GM19372 (cell line): ENCODE results near the gene GFM2.
"Not testable (repeated sequence)": the region's sequence is repeated elsewhere in the genome, so short reads cannot be mapped to it uniquely, and the experiment has no call there.

Source experiments
- ATAC-seq: cut with Tn5 transposase; IDR thresholded peaks from one replicate; pipeline ENCODE4 v1.9.1; 2021; ENCODE audit warnings: mild to moderate bottlenecking, low read depth, moderate library complexity; ENCODE audit not compliant: unreplicated experiment

The GFM2 gene

DNA sequence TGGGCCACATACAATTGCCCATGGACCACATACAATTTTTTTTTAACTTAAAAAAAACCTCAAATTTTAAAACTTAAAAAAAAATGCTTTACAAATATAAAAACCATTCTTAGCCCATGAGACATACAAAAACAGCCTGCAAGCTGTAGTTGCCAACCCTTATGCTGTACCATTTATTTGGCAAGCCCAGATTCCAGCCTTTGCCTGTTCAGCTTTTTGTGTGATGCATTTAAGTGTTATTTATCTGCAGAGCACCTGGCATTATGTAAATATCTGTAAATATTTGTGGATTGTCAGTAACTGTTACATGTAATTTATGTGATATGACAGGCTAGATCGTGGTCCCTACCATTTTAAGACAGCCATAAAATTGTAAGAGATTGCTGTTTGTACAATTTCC lies 49.3 kb downstream of the GFM2 start:
- no peak for ATAC-seq

DNA sequence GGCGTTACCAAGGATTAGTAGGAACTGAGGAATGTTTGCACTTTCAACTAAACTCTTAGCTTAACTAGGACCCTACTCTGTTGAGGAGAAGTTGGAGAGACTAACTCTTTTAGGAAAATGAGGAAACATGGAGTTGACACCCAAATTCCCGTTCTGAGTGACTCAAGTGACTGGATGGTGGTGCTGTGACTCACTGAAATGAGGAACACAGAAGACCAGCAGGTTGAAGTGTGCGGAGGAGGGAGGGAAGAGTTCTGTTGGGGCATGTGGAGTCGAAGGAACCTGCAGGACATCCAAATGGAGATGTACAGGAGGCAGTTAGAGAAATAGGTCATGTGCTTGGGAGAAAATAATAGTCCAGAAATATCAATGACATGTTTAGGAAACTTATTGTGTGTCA lies 73.7 kb downstream of the GFM2 start:
- no peak for ATAC-seq

DNA sequence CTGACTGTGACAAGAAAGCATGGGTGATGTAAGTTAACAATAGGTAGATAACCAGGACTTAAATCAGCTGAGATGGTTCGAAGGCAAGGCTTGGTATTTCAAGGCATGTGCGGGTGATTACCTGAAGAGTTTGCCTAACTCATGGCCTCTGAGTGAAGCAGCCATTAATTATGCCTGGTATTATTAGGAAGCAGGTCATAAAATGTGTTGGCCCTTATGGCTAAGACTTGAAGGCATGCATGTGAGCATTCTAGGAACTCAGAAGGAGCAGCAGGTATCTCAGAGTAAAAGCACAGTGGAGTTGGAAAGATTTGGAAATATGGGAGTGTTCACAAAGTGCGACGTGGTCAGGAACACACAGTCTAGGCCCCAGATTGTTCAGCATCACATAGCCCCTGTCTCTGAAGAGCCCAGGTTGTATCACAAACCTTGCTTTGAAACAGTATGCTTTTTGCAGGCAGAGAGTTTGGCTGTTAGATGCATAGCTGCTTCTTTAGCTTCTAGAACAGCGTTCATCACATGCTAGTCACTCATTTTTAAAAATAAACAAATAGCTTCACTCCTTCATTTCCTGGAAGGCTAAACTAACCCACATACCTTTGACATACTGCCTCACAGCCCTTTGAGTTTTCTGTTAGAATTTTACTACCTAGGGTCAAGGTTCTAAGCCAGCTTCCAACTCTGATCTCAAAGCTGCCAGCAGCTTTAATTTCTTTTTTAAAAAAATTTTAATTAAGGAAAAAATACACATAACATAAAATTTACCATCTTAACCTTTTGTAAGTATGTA lies 79.8 kb downstream of the GFM2 start:
- ATAC-seq, result no peak

DNA sequence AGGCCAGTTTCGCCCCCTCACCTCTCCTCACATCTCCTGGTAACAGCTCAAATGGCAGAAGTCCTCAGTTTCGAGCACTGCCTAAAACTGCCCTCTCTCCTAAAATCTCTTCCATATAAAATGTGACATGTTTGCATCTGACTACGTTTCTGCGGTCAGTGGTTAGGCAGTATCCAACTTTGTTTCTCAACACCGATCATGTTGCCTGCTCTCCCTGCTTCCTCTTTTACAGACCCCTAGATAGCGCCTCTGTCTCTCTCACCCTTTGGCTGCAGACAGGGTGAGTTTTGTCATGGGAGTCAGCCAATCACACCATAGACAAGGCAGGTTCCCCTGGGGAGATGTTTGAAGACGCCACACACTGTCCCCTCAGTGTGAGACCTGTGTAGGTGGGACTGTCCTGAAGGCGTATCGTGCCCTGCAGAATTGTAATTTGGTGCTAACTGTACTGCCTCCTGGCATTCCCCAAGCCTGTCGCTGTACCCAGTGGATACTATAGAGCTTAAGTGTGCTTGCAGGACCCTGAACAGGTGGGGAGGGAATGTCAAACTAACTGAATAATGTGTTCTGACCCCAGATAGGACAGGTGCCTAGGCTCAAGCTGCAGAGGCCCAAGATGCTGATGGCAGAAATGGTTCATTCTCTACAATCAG lies 80.8 kb downstream of the GFM2 start:
- peak; percentile 46 for ATAC-seq

DNA sequence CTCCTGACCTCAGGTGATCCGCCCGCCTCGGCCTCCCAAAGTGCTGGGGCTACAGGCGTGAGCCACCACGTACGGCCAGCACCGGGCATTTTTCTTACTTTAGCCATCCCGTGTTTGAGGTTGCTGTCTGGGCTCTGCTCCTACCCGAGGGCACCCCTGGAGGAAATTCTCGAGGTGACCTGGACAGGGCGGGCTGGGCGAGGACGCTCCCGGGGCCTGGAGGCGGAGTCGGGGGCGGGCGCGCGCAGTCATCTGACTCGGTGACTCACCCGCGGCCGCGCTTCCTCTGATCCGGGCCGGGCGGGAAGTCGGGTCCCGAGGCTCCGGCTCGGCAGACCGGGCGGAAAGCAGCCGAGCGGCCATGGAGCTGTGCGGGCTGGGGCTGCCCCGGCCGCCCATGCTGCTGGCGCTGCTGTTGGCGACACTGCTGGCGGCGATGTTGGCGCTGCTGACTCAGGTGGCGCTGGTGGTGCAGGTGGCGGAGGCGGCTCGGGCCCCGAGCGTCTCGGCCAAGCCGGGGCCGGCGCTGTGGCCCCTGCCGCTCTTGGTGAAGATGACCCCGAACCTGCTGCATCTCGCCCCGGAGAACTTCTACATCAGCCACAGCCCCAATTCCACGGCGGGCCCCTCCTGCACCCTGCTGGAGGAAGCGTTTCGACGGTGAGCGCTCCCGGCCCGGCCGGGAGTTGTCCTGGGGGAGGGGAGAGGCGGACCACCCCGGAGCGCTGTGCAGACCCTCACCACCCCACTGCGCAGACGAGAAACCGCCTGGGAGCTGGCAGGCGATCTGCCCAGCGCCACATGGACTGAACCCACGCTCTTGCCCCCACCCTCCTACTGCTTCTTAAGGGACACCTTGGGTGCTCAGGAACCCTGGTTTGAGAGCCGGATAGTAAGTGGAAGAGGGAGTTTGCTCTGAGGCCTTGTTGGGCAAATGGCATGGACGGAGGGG lies 81.7 kb downstream of the GFM2 start, which contains the start of gene HEXB:
Gene HEXB (plus strand): TSS at position 334 of the 952 bp plus-strand sequence. CDS start 28 bp downstream, at position 362.
- peak; percentile 87 for ATAC-seq

DNA sequence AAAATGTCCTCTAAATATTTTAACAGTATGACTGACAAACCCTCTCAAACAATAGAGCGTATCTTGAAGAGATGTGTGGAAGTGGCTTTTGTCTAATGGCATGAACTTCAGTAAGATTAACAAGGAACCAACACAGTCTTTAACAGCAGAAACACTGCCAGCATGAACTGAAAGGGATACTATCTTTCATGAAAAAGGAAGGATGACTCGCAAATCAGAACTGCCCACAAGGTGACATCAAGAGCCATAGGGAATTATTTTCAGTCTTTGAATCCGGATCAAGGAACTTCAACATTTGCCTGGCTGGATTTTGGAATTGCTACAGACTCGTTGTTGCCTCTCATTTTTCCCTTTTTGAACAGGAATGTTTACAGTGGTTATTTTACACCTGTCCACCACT lies 87.0 kb downstream of the GFM2 start:
- no peak for ATAC-seq

DNA sequence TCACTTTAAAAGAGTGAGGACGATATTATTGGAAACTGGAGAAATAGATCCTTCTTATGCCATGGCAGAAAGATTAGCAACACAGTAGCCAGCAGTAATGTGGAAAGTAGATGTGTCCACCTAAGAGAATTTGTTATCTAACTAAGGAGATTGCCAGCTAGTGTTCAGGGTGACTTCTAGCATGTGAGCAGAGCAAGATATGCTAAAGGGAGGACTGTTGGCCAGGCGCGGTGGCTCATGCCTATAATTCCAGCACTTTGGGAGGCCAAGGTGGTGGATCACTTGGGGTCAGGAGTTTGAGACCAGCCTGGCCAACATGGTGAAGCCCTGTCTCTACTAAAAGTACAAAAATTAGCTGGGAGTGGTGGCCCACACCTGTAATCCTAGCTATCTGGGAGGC lies 87.6 kb downstream of the GFM2 start:
- ATAC-seq, result not testable (repeated sequence)

DNA sequence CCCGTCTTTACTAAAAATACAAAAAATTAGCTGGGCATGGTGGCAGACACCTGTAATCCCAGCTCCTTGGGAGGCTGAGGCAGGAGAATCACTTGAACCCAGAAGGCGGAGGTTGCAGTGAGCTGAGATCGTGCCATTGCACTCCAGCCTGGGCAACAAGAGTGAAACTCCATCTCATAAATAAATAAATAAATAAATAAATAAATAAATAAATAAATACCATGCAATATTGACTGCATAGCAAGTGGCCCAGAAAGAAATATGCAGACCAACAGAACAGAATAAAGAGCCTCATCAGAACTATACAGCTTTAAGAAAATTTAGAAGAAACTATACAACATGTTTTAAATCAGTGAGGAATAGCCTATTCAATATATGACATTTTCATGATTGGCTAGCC lies 88.8 kb downstream of the GFM2 start:
- not testable (repeated sequence) for ATAC-seq

DNA sequence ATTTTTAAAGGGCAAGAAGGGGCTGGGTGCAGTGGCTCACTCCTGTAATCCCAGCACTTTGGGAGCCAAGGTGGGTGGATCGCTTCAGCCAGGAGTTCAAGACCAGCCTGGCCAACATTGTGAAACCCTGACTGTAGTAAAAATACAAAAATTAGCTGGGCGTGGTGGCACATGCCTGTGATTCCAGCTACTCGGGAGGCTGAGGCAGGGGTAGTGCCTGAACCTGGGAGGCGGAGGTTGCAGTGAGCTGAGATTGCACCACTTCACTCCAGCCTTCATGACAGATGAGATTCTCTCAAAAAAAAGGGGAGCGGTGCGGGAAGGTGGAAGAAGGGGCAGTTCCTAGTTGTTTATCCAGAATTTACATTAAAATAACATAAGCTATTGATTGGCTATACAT lies 90.5 kb downstream of the GFM2 start:
- not testable (repeated sequence) for ATAC-seq

DNA sequence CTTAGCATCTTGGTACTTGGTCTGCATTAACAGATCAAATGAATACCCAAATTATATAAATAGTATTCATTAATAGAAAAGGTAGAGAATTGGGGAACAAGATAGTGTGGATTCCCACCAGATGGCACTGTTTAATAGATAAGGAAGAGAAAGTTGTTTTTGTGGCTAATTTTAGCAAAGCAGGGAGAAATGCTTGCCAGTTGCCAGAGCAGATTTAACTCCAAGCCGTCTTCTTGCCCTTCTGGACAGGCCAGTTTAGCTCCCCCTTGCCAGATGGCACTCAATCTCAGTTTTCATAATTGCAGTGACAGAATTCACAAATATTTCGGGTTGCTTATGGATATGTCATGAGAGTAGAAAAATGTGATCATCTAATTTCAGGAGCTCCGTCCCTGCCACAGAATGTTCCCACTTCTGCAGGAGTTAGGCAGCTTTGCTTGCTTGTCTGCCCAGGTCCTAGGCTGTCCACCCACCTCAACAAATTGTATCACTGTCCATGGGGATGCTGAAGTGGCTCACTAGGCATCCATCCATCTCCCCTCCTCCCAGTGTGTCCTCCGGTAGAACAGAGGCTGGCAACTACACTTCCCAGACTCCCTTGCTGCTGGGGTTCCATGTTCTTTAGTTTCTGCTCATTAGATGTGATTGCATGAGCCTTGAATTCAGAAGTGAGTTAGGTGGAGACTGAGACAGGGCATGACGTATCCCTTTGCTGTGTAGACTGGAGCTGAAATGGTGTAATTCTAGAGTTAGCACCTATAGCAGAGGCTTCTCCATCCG lies 93.7 kb downstream of the GFM2 start:
- ATAC-seq, result no peak

DNA sequence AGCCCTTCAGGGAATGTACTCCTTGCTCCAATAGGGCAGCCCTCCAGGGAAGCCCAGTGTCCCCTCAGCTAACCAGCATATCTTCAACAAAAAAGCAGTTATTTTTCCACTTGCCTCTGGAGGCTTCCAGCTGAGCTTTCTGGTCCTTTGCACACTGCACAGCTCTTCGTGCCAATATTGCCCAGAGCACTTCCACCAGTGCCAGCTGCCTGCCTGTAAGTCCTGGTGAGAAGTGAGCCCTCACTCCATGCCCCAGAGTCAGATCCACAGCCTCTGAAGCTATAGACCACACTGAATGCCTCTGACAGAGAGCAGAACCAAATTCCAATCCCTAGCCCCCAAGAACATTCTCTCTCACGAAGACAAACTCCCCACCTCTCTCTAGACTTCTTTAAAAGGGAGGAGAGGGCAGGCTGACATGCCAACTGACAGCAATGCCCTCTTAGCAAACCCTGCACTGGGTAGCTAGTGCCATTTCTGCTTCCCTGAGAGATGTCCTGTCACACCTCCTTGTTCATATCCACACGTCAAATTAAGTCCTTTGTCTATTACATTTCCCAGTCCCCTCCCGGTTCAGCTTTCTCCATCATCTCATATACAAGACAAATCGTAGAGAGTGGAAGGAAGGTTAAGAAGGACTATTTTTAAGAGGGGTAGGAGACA lies 94.6 kb downstream of the GFM2 start:
- ATAC-seq, result no peak
